ENCODE results near the gene ISX.
"Not testable (repeated sequence)": the region's sequence is repeated elsewhere in the genome, so short reads cannot be mapped to it uniquely, and the experiment has no call there.

The ISX gene

GRCh38 chr22:35065796-35066218 lies at the start of gene ISX:
TSS of gene ISX (plus strand) at chr22:35066158. CDS start at chr22:35067088, 930 bp downstream.
- DNase-seq = peak; percentile 29

GRCh38 chr22:35016909-35017308 lies 49.0 kb upstream of the ISX start:
- no peak for DNase-seq

GRCh38 chr22:35018995-35019394 lies 47.0 kb upstream of the ISX start:
- no peak for DNase-seq

GRCh38 chr22:35020517-35020916 lies 45.4 kb upstream of the ISX start:
- no peak for DNase-seq

GRCh38 chr22:35021161-35021560 lies 44.8 kb upstream of the ISX start:
- DNase-seq = peak; percentile 11

GRCh38 chr22:35022291-35022690 lies 43.7 kb upstream of the ISX start:
- no peak for DNase-seq

- peak; percentile 58 for DNase-seq
Measured at GRCh38 chr22:35023692-35024363, 42.1 kb upstream of the ISX start.

- DNase-seq = no peak
Measured at GRCh38 chr22:35024364-35024692, 41.6 kb upstream of the ISX start.

GRCh38 chr22:35030112-35030511 lies 35.8 kb upstream of the ISX start:
- DNase-seq = not testable (repeated sequence)

- DNase-seq = no peak
Measured at GRCh38 chr22:35032571-35032970, 33.4 kb upstream of the ISX start.

- DNase-seq = no peak
Measured at GRCh38 chr22:35033635-35034296, 32.2 kb upstream of the ISX start.

GRCh38 chr22:35034963-35035362 lies 31.0 kb upstream of the ISX start:
- DNase-seq = no peak

- no peak for DNase-seq
Measured at GRCh38 chr22:35037089-35037488, 28.9 kb upstream of the ISX start.

- peak; percentile 30 for DNase-seq
Measured at GRCh38 chr22:35039625-35040024, 26.3 kb upstream of the ISX start.

GRCh38 chr22:35043252-35043933 lies 22.6 kb upstream of the ISX start:
- no peak for DNase-seq

- no peak for DNase-seq
Measured at GRCh38 chr22:35043934-35044319, 22.0 kb upstream of the ISX start.

- DNase-seq = no peak
Measured at GRCh38 chr22:35044607-35045390, 21.2 kb upstream of the ISX start.

GRCh38 chr22:35045451-35045850 lies 20.5 kb upstream of the ISX start:
- DNase-seq = no peak

GRCh38 chr22:35046744-35047462 lies 19.1 kb upstream of the ISX start:
- no peak for DNase-seq

- DNase-seq = not testable (repeated sequence)
Measured at GRCh38 chr22:35050038-35050437, 15.9 kb upstream of the ISX start.

GRCh38 chr22:35051013-35051535 lies 14.9 kb upstream of the ISX start:
- DNase-seq = no peak

GRCh38 chr22:35051791-35052190 lies 14.2 kb upstream of the ISX start:
- no peak for DNase-seq
